CD4-positive, alpha-beta T cell treated with Interleukin-1 beta for 1 hour (primary cell): Measurements from ENCODE around the gene RFT1.
"Not testable (repeated sequence)": the region's sequence is repeated elsewhere in the genome, so short reads cannot be mapped to it uniquely, and the experiment has no call there.

Experiments
- DNase-seq, 2 donors: peaks; one replicate each; pipeline ENCODE4 v3.0.0-alpha.2; 2020 to 2022

Gene RFT1

DNA sequence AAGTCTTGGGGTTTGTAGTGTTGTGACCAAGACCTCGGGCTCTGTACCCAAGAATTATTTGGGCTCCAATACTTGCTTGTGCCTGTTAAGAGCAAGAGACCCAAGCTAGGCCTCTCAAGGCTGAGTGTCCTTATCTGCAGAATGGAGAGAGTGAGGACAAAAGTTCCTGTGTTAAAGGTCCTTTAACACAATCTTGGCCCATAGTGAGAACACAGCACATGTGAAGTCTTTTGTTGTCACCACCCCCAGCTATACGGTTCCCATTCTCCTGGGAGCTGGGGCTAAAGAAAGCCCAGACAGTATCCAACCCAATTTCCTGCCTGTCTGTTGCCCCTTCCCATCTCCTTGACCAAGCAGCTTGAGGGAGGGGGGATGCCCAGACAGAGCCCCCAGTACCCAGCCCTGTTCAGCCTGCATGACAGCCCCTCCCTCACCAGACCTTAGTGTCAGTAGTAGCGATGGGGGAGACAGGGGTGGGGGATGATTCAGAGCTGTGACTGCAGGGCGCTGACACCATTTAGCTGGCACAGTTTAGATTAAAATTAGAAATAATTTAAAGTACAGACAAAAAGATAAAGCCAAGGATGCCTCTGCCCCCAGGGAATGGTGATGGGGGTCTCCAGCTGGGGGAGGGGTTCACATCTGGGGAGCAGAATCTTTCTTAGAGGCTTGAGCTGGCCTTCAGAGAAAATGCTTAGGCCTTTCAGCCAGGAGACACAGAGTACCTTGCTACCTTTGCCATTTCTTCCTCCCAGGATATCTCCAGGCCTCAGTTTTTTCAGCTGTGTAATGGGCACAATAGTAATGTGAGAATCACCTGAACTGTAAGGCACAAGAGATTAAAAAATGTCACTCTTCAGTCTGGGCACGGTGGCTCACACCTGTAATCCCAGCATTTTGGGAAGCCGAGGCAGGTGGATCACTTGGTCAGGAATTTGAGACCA is 33.5 kb upstream of the RFT1 start:
- no peak for DNase-seq

DNA sequence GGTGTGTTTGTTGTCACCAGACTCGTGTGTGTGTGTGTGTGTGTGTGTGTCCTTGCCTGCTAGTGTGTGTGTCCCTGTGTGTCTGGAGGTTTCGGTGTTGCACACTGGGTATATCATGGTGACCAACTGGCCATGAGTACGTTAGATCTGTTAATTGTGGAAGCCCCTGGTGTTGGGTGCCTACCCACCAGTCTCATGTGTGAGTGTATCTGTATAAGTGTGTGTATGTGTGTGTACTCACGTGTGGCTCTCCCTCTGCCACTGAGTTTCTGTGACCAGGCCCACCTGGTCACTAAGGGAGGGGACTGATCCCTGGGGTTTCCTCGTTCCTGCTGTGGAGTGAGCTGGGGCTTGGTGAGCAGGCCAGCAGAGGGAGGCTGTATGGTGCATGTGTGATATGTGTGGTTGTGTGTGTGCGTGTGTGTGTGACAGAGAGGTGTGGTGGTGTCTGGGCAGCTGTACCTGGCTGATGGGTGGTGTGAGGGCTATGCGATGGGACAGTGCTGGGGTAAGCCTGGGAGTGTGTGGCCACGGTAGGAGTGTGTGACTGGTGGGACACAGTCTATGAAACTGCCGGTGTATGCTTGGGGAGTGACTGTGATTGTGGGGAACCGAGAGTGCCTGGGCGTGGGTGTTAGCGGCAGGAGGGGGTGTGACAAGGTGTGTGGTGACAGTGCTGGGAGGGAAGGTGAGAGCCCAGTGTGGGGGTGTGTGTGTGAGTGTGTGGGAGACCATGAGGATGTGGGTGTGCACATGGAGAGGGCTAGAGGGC is 32.6 kb upstream of the RFT1 start:
- DNase-seq: peak; percentile 72 to 75

DNA sequence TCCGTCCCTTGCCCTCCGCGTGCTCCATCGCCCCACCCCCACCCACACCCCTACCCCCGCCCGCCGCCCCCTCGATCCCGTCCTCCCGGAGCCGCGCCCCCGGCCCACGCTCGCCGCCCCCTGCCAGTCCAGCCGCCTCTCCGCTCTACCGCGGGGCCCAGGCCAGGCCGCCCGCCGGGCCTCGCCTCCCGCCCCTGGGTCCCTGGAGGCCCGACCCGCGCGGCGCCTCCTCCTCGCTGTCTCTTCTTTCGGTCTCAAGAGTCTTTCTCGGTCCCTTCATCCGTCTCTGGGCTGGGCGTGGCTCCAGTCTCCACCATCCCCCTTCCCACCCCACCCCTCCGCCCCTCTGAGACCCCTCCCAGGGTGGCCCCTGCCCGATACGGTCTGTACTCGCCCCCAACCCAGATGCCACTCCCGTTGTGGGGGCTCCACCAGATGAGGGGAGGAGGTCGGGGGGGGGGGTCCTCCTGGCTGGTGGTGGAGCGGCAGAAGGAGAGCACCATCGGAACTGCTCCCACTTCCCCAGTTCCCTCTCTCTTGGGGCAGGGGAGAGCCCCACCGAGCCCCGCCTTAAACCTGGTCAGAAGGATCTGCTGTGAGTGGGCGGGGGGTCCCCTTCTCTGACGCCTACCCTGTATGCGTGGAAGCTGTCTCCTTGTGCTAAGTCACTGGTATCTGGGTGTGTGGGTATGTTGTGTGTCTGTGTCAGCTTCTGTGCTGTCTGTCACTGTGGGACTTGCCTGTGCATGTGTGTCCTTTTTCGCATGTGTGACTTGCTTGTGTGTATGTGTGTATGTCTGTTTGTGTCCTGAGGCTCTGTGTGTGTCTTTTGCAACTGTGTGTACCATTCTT is 31.8 kb upstream of the RFT1 start:
- peak; percentile 49 to 73 for DNase-seq

DNA sequence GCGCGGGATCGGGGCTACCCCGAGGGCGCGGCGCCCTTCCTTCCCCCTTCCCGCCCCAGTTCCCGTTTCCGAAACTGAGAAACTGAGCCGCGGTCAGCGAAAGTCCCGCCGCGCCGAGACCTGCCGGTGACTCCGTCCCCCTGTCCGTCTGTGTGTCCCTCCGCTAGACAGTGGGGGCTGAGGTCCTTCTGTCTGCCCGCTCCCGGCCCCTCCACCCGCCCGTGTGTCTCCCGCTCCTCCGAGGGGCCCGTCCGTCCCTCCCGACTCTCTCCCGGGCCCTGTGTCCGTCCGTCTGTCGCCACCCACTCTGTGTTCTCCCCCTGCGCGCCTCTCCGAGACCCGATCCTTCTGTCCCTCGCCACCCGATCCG is 31.2 kb upstream of the RFT1 start:
- peak in 1 of 2 donors; percentile 26 for DNase-seq

DNA sequence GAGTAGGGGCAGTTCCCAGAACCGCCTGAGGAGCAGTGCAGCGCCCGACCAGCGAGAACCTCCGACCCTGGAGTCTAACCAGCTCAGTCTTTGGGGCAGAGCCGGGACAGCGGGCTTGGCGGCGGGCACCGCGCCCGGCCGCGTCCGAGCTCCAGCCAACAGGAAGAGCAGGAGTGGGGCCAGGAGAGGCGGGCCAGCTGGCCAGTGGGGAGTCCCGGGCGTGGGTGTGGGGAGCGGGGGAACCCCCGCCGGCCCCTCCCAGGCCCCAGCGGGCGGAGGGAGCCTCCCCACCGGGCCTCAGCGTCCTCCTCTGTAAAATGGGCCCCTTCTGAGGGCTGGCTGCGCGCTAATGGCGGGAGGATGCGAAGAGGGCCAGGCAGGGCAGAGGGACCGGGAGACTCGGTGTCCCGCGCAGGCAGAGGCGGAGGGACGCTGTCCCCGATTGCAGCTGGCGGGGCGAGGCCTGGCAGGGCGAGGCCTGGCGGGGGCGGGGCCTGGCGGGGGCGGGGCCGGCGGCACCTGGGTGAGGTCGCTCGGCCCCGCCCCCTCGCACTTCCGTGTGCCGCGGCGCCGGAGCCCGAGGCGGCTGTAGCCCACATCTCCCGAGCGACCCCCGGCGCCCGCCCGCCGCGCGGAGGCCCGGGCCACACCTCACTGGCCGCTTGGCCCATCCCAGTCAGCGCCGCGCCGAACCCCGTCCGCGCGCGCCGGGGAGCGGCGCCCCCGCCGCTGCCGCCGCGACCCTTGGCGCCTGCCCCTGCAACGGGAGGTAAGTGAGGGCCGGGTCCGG is 30.6 kb upstream of the RFT1 start, which contains the start of gene PRKCD:
PRKCD (plus strand) TSS at position 550 of the 790 bp plus-strand sequence. CDS start 17,214 bp downstream, outside the sequence.
- peak; percentile 84 for DNase-seq

DNA sequence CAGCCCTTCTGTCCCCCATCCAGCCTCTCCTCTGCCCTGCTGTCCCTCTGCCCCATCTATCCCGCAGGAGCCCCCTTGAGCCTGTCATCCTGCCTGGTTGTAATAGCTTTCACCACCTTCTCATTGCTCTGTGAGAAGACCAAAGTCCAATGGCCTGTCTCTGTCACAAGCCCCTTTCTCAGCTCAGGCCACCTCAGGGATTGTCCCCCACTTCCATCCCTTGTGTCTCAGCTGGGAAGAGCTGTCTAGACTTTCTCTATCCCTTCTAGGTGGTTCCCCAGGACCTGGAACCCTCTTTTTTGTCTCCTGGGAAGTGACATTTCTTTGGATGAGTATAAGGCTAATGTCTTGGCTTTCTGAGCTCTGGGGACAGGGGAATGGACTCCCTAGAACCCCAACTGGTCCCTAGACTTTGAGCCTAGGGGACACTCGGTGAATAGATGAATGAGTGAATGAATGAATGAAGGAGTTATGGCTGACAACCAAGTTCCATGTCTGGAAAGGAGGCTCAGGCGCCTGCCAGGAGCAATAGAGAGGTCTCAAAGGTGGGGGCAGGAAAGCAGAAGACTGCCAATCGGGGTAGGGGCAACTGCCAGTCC is 29.9 kb upstream of the RFT1 start:
- DNase-seq: no peak

DNA sequence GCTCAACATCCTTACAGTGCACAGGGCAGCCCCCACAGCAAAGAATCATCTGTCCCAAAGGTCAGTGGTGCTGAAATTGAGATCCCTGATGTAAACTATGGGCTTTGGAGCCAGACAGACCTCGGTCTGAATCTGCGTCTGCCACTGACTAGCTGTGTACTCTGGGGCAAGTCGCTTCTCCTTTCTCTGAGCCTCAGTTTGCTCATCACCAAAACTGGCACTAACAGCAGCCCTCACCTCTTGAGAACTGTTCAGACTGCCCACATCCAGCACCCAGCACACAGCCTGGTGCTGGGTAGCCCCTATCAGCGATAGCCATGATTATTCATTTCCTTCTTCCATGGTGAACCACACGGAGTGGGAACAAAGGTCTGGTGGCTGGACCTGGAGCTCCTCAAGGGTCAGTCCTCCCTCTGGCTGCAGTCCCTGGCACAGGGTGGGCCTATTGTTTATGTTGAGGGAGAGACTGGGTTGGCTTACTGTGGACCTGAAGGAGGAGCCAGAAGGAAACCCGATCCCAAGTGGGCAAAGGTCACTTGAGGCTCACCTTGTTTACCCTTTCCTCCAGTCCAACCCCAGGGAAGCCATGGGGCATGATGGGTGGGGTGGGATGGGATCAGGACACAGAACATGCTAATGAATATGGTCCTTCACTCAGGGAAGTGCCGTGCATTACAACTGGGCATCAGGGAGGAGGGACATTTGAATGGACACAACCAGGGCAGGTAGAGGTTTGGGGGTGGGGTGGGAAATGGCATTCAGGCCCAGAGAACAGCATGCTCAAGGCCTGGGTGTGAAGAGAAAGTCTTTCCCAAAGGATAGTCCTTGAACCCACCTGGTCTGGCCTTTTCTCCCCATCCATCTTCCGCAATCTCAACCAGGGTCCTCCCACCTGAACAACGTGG is 29.2 kb upstream of the RFT1 start:
- DNase-seq: no peak

DNA sequence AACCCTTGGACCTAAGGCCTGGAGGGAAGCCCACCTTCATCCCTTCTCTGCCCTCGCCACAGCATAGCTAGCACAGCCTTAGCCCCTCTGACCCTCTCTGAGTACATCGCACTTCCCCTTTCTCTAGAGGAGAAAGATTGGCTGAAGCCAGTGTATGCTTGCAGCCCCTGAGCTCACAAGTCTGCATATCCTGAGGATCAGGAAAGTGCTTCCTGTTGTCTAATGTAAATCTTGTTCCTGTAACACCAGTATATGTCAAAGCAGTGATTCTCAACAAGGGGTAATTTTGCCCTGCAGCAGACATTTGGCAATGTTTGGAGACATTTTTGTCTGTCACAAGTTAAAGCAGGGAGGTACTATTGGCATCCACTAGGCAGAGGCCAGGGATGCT is 28.5 kb upstream of the RFT1 start:
- DNase-seq: no peak

DNA sequence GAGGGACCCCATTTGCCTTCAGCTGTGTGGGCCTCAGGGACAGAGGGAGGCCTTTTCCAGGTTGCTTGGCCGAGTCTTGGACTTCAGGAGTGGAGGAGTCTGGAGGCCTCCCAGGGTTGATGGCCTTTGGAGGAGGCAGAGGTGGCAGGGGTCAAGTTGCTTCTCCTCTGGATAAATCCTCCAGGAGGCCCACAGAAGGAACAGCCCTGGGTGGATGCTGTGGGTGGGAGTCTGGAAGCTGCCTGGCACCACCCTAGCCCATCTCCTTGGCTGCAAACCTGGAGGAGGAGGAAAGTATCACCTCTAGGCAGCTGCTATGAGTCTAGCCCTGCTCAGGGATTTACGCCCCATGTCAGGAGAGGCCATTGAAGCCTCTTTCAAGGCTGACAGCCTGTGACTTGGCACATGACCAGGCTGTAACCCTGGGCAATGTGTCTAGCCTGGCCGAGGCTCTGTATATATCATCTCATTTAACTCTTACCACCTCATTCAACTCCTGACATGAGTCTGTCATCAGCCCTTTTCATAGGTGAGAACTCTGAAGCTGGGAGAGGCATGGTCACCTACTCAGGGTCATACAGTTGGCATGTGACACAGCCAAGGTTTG is 27.8 kb upstream of the RFT1 start:
- no peak for DNase-seq

DNA sequence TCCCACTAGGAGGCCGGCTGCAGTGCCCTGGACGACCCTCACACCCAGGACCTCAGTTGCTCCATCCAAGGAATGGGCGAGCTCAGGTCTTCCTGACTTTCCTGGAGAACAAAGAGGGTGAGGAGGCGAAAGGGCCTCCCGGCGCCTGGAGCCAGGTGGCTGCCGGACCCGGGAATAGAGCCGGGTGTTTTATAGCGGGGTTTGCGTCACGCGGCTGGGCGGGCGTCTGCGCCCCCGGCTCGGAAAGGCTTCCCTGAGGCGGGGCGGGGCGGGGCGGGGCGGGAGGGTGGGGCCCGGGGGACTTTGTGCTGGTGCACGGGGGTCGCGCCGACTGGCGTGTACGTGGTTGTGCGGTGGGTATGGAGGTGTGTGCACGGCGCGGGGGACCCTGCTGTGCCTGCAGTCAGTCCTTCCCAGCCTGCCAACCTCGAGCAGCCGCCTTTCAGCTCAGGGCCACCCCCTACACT is 26.2 kb upstream of the RFT1 start:
- no peak for DNase-seq

DNA sequence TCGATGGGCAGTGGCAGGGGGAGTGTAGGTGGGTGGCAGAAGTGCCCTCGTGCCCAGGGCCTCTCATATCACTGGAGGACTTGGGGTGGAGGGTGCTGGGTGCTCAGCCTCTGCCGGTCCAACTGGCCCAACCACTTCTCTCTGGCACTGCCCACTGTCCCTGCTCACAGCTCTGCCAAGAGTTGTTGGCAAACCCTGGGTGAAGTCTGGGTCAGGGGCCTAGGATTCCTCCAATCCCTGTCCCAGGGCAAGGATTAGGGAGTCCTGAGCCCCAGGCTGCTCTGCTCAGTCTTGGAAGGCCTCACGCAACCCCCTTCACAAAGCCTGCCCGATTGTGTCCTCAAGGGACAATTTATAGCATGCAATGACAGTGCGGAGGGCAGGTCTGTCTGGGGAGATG is 25.5 kb upstream of the RFT1 start:
- no peak for DNase-seq

DNA sequence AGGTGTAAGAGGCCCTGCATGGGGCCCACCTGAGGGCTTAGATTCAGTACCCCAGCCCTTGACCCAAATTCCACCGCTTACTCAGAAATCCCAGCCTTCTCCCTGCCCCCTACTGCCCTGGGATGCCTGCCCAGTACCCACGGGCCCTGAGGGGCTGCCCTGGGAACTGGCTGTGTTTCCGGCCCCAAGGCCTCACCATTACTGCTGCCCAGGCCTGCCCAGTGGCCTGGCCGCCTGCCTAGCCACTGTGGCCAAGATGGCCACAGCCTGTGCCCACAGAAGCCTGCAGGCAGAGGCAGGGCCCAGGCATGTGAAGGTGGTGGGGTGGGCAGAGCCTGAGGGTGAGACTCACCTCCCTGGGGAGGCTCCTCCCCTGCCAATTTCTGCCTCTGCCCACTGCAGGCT is 24.6 kb upstream of the RFT1 start:
- DNase-seq: no peak

DNA sequence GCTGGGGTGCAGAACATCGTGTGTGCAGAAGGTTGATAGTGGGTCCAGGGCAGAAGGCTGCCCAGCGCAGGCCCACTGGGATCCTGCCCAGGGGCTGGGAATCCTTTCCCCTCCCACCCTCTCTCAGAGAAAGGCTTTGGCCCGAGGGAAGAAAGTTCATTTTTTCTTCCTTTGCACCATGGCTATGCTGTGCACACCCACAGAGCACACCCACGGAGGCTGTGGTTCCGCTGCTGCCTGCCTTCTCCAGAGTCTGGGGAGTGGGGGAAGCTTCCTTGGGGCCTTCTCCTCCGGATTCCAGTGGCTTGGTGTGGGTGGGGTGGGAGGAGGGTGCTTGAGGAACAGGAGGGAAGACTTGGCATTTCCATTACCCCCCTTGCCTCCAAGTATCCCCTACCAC is 23.7 kb upstream of the RFT1 start:
- no peak for DNase-seq

DNA sequence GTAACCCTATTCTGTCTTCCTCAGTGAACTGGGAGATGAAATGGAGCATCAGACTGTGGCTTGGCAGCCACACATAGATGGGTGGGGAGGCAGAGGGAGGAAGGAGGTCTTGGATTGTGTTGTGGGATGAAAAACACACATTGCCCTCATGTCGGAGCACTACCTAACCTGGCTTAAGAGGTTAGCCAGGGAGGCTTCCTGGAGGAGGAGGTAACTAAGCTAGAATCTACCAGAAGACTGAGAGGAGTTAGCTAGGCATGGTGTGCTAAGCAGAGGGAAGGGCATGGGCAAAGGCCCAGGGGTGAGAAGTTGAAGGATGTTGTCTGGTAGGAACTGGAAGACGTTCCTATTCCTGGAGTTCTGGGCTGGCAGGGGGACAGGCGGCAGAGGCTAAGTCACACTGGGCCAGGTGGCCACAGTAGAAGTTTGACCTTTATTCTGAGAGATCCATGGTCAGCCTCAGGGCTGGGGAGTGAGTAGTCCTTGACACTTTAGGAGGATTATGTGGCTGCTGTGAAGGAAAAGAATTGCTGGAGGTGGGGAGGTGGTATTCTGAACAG is 23.1 kb upstream of the RFT1 start:
- DNase-seq: no peak

DNA sequence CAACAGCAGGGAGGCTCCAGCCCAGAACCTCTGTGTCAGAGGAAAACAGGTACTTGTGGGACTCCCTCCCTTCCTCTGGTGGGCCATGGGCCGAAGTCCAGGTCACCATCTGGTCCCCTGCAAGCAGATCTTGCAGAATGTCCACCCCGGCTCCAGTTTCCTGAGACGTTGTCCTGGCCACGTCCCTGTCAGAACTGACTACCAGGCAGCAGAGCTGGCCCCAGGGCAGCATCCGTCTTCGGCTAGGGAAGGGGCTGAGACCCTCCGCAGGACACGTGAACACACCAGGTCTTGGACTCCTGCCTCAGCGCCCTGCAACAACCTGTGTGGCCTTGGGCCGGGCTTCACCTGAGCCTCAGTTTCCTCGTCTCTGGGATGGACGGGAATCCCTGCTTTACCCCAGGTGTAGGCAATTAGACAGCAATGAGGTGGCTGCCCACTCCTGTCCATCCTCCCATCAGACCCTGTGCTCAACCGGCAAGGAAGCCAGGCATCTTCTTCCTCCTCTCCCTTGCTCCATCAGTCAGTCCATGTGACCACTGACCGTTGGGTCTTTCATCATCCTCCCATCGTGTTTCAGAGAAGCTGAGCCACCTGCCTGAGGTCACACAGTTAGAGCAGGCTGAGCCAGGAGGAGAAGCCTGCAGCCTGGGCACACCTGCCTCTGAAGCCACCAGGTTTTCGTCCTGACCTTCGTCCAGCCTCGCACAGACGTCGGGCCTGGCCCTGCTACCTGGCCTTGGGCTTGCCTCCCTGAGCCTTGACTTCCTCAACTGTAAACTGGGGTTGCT is 21.8 kb upstream of the RFT1 start:
- DNase-seq: no peak

DNA sequence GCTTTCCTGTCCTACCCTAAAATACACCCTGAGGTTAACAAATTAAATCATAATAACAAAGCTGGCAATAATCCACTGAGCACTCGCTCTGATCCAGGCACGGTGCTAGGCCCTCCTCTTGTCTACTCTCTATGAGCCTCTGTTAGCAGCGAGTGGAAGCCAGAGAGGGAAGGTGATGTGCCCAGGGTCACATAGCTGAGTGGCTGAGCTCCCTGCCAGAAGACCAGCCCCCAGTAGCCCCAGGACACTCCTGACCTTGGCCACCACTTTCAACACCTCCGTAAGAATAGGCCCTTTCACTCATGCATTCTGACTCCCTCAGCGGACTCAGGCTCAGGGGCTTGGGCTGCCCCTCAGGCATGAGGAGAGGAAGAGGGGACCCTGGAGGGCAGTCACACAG is 21.2 kb upstream of the RFT1 start:
- no peak for DNase-seq

DNA sequence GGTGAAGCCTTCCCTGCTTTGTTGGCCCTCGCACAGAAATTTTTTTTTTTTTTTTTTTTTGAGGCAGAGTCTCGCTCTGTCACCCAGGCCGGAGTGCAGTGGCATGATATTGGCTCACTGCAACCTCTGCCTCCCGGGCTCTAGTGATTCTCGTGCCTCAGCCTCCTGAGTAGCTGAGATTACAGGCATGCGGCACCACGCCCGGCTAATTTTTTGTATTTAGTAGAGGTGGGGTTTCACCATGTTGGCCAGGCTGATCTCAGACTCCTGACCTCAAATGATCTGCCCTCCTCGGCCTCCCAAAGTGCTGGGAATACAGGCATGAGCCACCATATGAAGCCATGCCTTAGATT is 20.8 kb upstream of the RFT1 start:
- DNase-seq: not testable (repeated sequence)

DNA sequence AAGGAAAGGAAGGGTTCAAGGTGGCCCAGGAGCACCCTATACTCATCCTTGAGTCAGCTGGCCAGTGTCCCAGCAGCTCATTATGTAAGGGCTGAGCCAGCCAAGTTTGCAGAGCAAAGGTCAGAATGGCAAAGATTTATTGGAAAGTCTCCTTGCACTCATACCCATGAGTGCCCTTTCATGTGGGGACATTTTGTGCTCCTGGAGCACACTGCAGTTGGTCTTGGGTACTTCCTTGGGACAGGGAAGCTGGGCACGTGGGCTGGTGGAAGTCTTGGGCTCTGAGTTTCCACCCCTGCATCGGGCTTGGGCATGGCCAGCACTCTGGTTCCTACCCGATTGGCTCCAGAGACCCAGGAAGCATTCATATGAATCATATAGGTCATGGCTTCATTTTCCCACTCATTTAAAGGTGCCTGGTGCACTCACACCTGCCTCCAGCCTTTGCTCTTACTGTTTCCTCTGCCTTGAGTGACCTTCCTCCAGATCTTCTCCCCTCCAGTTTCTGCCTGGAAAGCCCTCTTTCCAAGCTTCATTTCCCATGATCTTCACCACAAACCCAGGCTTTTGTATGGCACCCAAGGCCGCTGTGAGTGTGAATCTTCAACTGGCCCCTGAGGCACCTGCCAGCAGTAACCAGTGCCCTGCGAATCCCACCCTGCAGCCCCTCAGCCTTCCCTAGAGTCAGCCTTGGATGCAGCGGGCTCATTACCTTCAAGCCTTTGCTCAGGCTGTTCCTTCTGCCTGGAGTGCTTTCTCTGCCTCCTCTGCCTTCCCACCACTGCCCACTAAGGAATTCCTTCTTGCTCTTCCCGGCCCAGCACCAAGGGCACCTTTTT is 20.2 kb upstream of the RFT1 start:
- no peak for DNase-seq
